ENCODE results near the gene FAM13C.
"Not testable (repeated sequence)": the region's sequence is repeated elsewhere in the genome, so short reads cannot be mapped to it uniquely, and the experiment has no call there.

The FAM13C gene

GRCh38 chr10:59223597-59223996, 138.8 kb downstream of the FAM13C start:
- not testable (repeated sequence) for DNase-seq

- DNase-seq, result no peak
Measured at GRCh38 chr10:59222788-59223187, 139.6 kb downstream of the FAM13C start.

GRCh38 chr10:59216178-59216869, 146.0 kb downstream of the FAM13C start:
- DNase-seq, result no peak

GRCh38 chr10:59214160-59214559, 148.2 kb downstream of the FAM13C start:
- no peak for DNase-seq

GRCh38 chr10:59212301-59212798, 150.0 kb downstream of the FAM13C start:
- DNase-seq, result no peak

- DNase-seq, result no peak
Measured at GRCh38 chr10:59206204-59206720, 156.1 kb downstream of the FAM13C start.
